Panc1 (cell line): Measurements from ENCODE around the gene SOX8.

Experiments
- TF ChIP-seq, protein P1 (sequence below): fragments of 450-650 bp; IDR thresholded peaks from 2 replicates; pipeline ENCODE4 v1.5.1; 2017; ENCODE audit warnings: mild to moderate bottlenecking
- TF ChIP-seq, protein P2 (sequence below), 2 experiments: IDR thresholded peaks; 2 replicates each; pipeline ENCODE4 v1.6.1; 2011 to 2012; ENCODE audit warnings: low read depth in 2 of 2, control low read depth in 1 of 2, low read length in 1 of 2, mild to moderate bottlenecking in 1 of 2, moderate library complexity in 1 of 2; ENCODE audit not compliant: insufficient read depth in 1 of 2

DNA sequence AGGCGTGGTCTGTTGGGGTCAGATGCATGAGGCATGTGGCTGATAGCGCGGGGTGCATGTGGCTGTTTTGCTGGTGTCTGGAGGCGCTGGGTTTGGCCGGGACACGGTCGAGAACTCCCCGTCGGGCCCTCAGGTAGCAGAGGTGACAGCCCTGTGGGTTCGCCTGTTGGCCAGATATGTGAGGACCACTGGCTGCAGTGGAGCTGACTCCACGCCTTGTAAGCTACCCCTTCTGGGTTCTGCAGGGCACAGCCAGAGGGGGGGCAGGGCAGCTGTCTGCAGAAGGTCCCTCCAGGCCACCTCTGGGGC is 38.5 kb downstream of the SOX8 start:
- TF ChIP-seq, protein P1, sequence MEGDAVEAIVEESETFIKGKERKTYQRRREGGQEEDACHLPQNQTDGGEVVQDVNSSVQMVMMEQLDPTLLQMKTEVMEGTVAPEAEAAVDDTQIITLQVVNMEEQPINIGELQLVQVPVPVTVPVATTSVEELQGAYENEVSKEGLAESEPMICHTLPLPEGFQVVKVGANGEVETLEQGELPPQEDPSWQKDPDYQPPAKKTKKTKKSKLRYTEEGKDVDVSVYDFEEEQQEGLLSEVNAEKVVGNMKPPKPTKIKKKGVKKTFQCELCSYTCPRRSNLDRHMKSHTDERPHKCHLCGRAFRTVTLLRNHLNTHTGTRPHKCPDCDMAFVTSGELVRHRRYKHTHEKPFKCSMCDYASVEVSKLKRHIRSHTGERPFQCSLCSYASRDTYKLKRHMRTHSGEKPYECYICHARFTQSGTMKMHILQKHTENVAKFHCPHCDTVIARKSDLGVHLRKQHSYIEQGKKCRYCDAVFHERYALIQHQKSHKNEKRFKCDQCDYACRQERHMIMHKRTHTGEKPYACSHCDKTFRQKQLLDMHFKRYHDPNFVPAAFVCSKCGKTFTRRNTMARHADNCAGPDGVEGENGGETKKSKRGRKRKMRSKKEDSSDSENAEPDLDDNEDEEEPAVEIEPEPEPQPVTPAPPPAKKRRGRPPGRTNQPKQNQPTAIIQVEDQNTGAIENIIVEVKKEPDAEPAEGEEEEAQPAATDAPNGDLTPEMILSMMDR, result no peak
- TF ChIP-seq, protein P2, sequence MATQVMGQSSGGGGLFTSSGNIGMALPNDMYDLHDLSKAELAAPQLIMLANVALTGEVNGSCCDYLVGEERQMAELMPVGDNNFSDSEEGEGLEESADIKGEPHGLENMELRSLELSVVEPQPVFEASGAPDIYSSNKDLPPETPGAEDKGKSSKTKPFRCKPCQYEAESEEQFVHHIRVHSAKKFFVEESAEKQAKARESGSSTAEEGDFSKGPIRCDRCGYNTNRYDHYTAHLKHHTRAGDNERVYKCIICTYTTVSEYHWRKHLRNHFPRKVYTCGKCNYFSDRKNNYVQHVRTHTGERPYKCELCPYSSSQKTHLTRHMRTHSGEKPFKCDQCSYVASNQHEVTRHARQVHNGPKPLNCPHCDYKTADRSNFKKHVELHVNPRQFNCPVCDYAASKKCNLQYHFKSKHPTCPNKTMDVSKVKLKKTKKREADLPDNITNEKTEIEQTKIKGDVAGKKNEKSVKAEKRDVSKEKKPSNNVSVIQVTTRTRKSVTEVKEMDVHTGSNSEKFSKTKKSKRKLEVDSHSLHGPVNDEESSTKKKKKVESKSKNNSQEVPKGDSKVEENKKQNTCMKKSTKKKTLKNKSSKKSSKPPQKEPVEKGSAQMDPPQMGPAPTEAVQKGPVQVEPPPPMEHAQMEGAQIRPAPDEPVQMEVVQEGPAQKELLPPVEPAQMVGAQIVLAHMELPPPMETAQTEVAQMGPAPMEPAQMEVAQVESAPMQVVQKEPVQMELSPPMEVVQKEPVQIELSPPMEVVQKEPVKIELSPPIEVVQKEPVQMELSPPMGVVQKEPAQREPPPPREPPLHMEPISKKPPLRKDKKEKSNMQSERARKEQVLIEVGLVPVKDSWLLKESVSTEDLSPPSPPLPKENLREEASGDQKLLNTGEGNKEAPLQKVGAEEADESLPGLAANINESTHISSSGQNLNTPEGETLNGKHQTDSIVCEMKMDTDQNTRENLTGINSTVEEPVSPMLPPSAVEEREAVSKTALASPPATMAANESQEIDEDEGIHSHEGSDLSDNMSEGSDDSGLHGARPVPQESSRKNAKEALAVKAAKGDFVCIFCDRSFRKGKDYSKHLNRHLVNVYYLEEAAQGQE (IDR thresholded peaks at IDR 0.05; ENCODE audit: insufficient read depth in 1 of 2, low read depth in 2 of 2, low read length in 1 of 2), result no peak
